Caco-2 (cell line): ENCODE results near the gene PTPRN2. TPM values are rescaled to one million over a fixed set of nuclear protein-coding genes. Genes with fewer than 3 reads are reported as not detected.
A peak's percentile ranks its signal among the peaks of the same experiment; 100 is the strongest.

Source experiments
- BruUV-seq: library from RNA; stranded (reverse); fragments of 400-500 nt; replicated peaks from 2 replicates; lab custom pipeline; 2021; lab: Mats Ljungman, UMichigan
- CTCF ChIA-PET: fragments of 300-600 bp; sonication (Branson Sonifier 250); formaldehyde crosslinking; loops from one replicate; lab custom pipeline; 2022; ENCODE audit warnings: antibody characterized with exemption; lab: Charles Lee
- POLR2A ChIA-PET: fragments of 300-600 bp; sonication (Branson Sonifier 250); formaldehyde crosslinking; loops from one replicate; lab custom pipeline; 2022; ENCODE audit warnings: antibody characterized with exemption; lab: Charles Lee
- DNase-seq, 2 experiments: peaks; one replicate each; pipeline versions ENCODE4 v3.0.0 to v3.0.0-alpha.2; 2020 to 2022
- H3K27me3 ChIP-seq: replicated peaks from 2 replicates; pipeline ENCODE4 v1.6.0; 2011; ENCODE audit warnings: low read length; ENCODE audit not compliant: control insufficient read depth, insufficient read depth
- H3K36me3 ChIP-seq: 2 replicates; pipeline ENCODE4 v1.5.1; 2011; ENCODE audit warnings: low read length; ENCODE audit not compliant: control insufficient read depth, insufficient read depth
- H3K4me1 ChIP-seq: fragments of 250-450 bp; sonication (Bioruptor Pico); 2 replicates; pipeline ENCODE4 v1.5.1; 2020; ENCODE audit warnings: mild to moderate bottlenecking
- H3K4me3 ChIP-seq: 2 replicates; pipeline ENCODE4 v1.5.1; 2011; ENCODE audit warnings: low read depth, mild to moderate bottlenecking, control low read depth, low read length
- H3K9me3 ChIP-seq: fragments of 250-450 bp; sonication (Bioruptor Pico); 2 replicates; pipeline ENCODE4 v1.5.1; 2020; ENCODE audit warnings: mild to moderate bottlenecking, moderate library complexity
- H3K27ac Mint-ChIP-seq: one replicate; pipeline ENCODE4 v1.8.0; 2022; ENCODE audit warnings: mixed read lengths; ENCODE audit not compliant: unreplicated experiment
- H3K27me3 Mint-ChIP-seq: one replicate; pipeline ENCODE4 v1.8.0; 2022; ENCODE audit warnings: mixed read lengths; ENCODE audit not compliant: insufficient read depth, unreplicated experiment
- H3K36me3 Mint-ChIP-seq: one replicate; pipeline ENCODE4 v1.8.0; 2022; ENCODE audit warnings: mild to moderate bottlenecking, mixed read lengths; ENCODE audit not compliant: insufficient read depth, unreplicated experiment
- H3K4me1 Mint-ChIP-seq: one replicate; pipeline ENCODE4 v1.8.0; 2022; ENCODE audit warnings: low read depth, mixed read lengths; ENCODE audit not compliant: unreplicated experiment
- H3K4me3 Mint-ChIP-seq: one replicate; pipeline ENCODE4 v1.8.0; 2022; ENCODE audit warnings: mild to moderate bottlenecking, moderate library complexity, mixed read lengths; ENCODE audit not compliant: unreplicated experiment
- H3K9me3 Mint-ChIP-seq: one replicate; pipeline ENCODE4 v1.8.0; 2022; ENCODE audit warnings: mixed read lengths; ENCODE audit not compliant: unreplicated experiment
- intact Hi-C: fragments of 100-400 bp; cut with micrococcal nuclease; formaldehyde crosslinking; loops from one replicate; pipeline ENCODE4 v1.10.0; 2022; ENCODE audit not compliant: unreplicated experiment
- total RNA-seq: library from RNA; stranded (reverse); gene quantifications from 2 replicates; pipeline ENCODE4 v1.2.3, GENCODE V29; 2022
- TF ChIP-seq, protein P1 (sequence below), 2 experiments: fragments of 200-600 bp in 1 of 2; IDR thresholded peaks; 1 replicate in 1 of 2; 2 replicates in 1 of 2; pipeline versions ENCODE4 v1.5.1 to v1.8.0; 2011 to 2022; ENCODE audit warnings: antibody characterized with exemption in 1 of 2, control low read depth in 1 of 2, inconsistent platforms in 1 of 2, low read depth in 1 of 2, low read length in 1 of 2, mild to moderate bottlenecking in 1 of 2, moderate library complexity in 1 of 2; ENCODE audit not compliant: insufficient read depth in 1 of 2, severe bottlenecking in 1 of 2, unreplicated experiment in 1 of 2

Gene PTPRN2
- total RNA-seq, 1 experiment from 2014 or later = 1.4 TPM

DNA sequence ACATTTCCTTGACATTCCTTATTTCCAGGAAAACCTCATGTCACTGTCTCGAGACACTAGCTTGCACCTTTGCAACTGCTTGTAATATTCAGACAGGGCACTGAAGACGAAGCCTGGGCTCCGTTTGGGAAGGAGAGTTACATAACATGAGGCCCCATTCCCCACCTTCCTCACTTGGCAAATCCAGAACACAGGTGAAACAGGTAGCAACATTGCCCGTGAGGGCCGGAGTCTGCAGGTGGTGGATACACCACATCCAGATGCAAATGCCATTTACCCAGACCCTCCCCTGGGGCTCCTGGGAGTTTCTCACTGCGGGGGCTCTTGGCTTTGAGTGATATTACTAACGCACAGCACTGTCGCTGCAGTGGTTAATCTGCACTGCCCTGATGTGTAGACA, 491.0 kb downstream of the PTPRN2 start:
- intact Hi-C loops = no loop called here
- no TSS peak for BruUV-seq
- TF ChIP-seq, protein P1, sequence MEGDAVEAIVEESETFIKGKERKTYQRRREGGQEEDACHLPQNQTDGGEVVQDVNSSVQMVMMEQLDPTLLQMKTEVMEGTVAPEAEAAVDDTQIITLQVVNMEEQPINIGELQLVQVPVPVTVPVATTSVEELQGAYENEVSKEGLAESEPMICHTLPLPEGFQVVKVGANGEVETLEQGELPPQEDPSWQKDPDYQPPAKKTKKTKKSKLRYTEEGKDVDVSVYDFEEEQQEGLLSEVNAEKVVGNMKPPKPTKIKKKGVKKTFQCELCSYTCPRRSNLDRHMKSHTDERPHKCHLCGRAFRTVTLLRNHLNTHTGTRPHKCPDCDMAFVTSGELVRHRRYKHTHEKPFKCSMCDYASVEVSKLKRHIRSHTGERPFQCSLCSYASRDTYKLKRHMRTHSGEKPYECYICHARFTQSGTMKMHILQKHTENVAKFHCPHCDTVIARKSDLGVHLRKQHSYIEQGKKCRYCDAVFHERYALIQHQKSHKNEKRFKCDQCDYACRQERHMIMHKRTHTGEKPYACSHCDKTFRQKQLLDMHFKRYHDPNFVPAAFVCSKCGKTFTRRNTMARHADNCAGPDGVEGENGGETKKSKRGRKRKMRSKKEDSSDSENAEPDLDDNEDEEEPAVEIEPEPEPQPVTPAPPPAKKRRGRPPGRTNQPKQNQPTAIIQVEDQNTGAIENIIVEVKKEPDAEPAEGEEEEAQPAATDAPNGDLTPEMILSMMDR (IDR thresholded peaks at IDR 0.05; ENCODE audit: insufficient read depth in 1 of 2, low read depth in 1 of 2, low read length in 1 of 2, severe bottlenecking in 1 of 2, unreplicated experiment in 1 of 2) = no peak
- no peak overlapping the region for H3K4me3 Mint-ChIP-seq
- Histone ChIP-seq H3K27me3 (no peaks in the 10 kb centered on the region), H3K4me1 (no peaks in the 10 kb centered on the region), H3K4me3 (no peak overlapping the region), H3K36me3 (no peaks in the 10 kb centered on the region), H3K9me3 (no peaks in the 10 kb centered on the region)
- H3K27me3 Mint-ChIP-seq = no peaks in the 10 kb centered on the region
- ChIA-PET POLR2A (no interaction called here), CTCF (no interaction called here)
- DNase-seq = peak in 1 of 2 experiments; percentile 5
- peaks cover 42% of the 10 kb centered on the region for H3K9me3 Mint-ChIP-seq
- no peak overlapping the region for H3K27ac Mint-ChIP-seq
- H3K36me3 Mint-ChIP-seq = no peaks in the 10 kb centered on the region
- H3K4me1 Mint-ChIP-seq = no peaks in the 10 kb centered on the region

DNA sequence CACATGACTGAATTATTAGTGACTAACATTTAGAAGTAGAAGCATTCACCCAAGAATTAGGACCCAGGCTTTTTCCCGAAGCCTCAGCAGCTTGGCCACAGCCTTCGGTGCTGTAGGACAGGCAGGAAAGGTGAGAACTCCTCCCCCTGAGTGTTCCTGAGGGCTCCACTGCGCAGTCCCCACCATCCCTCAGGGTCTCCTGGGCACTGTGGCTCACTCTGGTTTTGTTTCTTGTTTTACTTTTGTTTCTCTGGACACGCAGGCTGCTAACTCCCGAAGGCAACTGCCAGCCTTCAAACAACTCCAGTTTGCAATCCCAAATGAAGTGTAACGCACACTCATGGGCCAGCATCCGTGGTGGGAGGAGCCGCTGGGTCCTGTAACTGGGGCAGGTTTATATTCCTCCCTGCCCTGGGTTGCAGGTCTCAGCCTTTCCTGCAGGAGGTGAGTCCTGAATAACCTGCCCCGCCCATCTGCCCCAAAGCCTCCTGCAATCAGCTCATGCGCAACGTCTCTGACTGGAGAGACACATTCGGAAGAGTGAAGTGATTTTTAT, 492.9 kb downstream of the PTPRN2 start:
- Mint-ChIP-seq H3K9me3 (peaks cover 32% of the 10 kb centered on the region), H3K36me3 (no peaks in the 10 kb centered on the region), H3K4me3 (no peak overlapping the region), H3K4me1 (no peaks in the 10 kb centered on the region), H3K27me3 (no peaks in the 10 kb centered on the region), H3K27ac (no peak overlapping the region)
- DNase-seq = peak in 1 of 2 experiments; percentile 25
- no TSS peak for BruUV-seq
- H3K4me1 ChIP-seq = no peaks in the 10 kb centered on the region
- CTCF ChIA-PET = no interaction called here
- no peaks in the 10 kb centered on the region for H3K36me3 ChIP-seq
- H3K9me3 ChIP-seq = no peaks in the 10 kb centered on the region
- H3K27me3 ChIP-seq = no peaks in the 10 kb centered on the region
- intact Hi-C loops = no loop called here
- POLR2A ChIA-PET = no interaction called here
- H3K4me3 ChIP-seq = no peak overlapping the region
- TF ChIP-seq, protein P1 (IDR thresholded peaks at IDR 0.05; ENCODE audit: insufficient read depth in 1 of 2, low read depth in 1 of 2, low read length in 1 of 2, severe bottlenecking in 1 of 2, unreplicated experiment in 1 of 2) = no peak

- H3K27me3 ChIP-seq = no peaks in the 10 kb centered on the region
- peak in 1 of 2 experiments; percentile 11 for DNase-seq
- TF ChIP-seq, protein P1 (IDR thresholded peaks at IDR 0.05; ENCODE audit: insufficient read depth in 1 of 2, low read depth in 1 of 2, low read length in 1 of 2, severe bottlenecking in 1 of 2, unreplicated experiment in 1 of 2) = no peak
- Mint-ChIP-seq H3K9me3 (peaks cover 30% of the 10 kb centered on the region), H3K27ac (no peak overlapping the region), H3K36me3 (no peaks in the 10 kb centered on the region), H3K27me3 (no peaks in the 10 kb centered on the region), H3K4me1 (no peaks in the 10 kb centered on the region), H3K4me3 (no peak overlapping the region)
- no peaks in the 10 kb centered on the region for H3K4me1 ChIP-seq
- ChIA-PET POLR2A (no interaction called here), CTCF (no interaction called here)
- H3K9me3 ChIP-seq = no peaks in the 10 kb centered on the region
- H3K36me3 ChIP-seq = no peaks in the 10 kb centered on the region
- no TSS peak for BruUV-seq
- no peak overlapping the region for H3K4me3 ChIP-seq
- intact Hi-C loops = no loop called here
These were observed 493.6 kb downstream of the PTPRN2 start for GRCh38 chr7:158094046-158094445.
